WTC11 (cell line): ENCODE data around the gene CHST11.

ENCODE experiments used
- ETV6 ChIP-seq: sonication (generic); formaldehyde crosslinking; IDR thresholded peaks from 2 replicates; pipeline ENCODE4 v1.8.1; 2022; ENCODE audit warnings: mild to moderate bottlenecking, missing genetic modification reagents
- FOXK1 ChIP-seq: sonication (generic); formaldehyde crosslinking; IDR thresholded peaks from 2 replicates; pipeline ENCODE4 v1.8.0; 2022; ENCODE audit warnings: mild to moderate bottlenecking, moderate library complexity, missing genetic modification reagents
- JUN ChIP-seq: sonication (generic); formaldehyde crosslinking; IDR thresholded peaks from 2 replicates; pipeline ENCODE4 v1.8.0; 2023; ENCODE audit warnings: mild to moderate bottlenecking, missing genetic modification reagents
- NFYB ChIP-seq: sonication (generic); formaldehyde crosslinking; conservative IDR thresholded peaks from 2 replicates; pipeline ENCODE4 v1.8.0; 2022; ENCODE audit warnings: low read depth, missing genetic modification reagents
- NR1H2 ChIP-seq: sonication (generic); formaldehyde crosslinking; IDR thresholded peaks from 2 replicates; pipeline ENCODE4 v1.9.0; 2021; ENCODE audit warnings: mild to moderate bottlenecking, moderate library complexity, missing genetic modification reagents
- SMAD3 ChIP-seq: sonication (generic); formaldehyde crosslinking; IDR thresholded peaks from 2 replicates; pipeline ENCODE4 v1.8.0; 2022; ENCODE audit warnings: missing genetic modification reagents, mild to moderate bottlenecking, borderline replicate concordance
- ZNF121 ChIP-seq: sonication (generic); formaldehyde crosslinking; IDR thresholded peaks from 2 replicates; pipeline ENCODE4 v1.8.0; 2023; ENCODE audit warnings: missing genetic modification reagents
- ZNF263 ChIP-seq: sonication (generic); formaldehyde crosslinking; IDR thresholded peaks from 2 replicates; pipeline ENCODE4 v1.8.1; 2022; ENCODE audit warnings: low read depth, mild to moderate bottlenecking, moderate library complexity, missing genetic modification reagents
- TF ChIP-seq, protein P1 (sequence below): sonication (generic); formaldehyde crosslinking; conservative IDR thresholded peaks from 2 replicates; pipeline ENCODE4 v1.8.1; 2022; ENCODE audit warnings: mild to moderate bottlenecking, missing genetic modification reagents
- TF ChIP-seq, protein P2 (sequence below): fragments of 200-600 bp; IDR thresholded peaks from 2 replicates; pipeline ENCODE4 v1.8.0; 2022; ENCODE audit warnings: antibody characterized with exemption
- TF ChIP-seq, protein P3 (sequence below): sonication (generic); formaldehyde crosslinking; IDR thresholded peaks from 2 replicates; pipeline ENCODE4 v1.8.1; 2023; ENCODE audit warnings: mild to moderate bottlenecking, missing genetic modification reagents, moderate library complexity
- TF ChIP-seq, protein P4 (sequence below): sonication (generic); formaldehyde crosslinking; IDR thresholded peaks from 2 replicates; pipeline ENCODE4 v1.8.1; 2023; ENCODE audit warnings: mild to moderate bottlenecking, missing genetic modification reagents
- TF ChIP-seq, protein P5 (sequence below): sonication (generic); formaldehyde crosslinking; IDR thresholded peaks from 2 replicates; pipeline ENCODE4 v1.8.1; 2022; ENCODE audit warnings: mild to moderate bottlenecking, missing genetic modification reagents, moderate library complexity, borderline replicate concordance
- TF ChIP-seq, protein P6 (sequence below): fragments of 250-450 bp; sonication (Bioruptor Pico); IDR thresholded peaks from 2 replicates; pipeline ENCODE4 v1.9.0; 2021; ENCODE audit warnings: mild to moderate bottlenecking

DNA sequence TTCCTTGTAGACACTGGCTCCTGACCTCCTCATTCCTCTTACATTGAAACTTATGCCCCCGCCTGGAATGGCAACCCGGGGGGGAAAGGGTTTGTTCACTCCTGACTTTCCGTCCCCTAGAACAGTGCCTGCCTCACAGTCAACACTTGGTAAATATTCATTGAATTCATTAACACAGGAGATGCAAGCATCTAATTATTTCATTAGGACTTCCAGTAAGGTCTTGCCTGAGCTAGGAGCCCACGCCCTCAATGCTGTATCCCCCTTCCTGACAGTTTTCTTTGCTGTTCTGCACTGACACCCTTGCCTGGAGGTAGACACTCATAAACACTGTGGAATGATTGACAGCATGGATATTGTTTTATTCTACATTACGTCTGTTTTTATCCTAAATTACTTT, 49.3 kb upstream of the CHST11 start:
- TF ChIP-seq NR1H2 (no peak), NFYB (no peak), ETV6 (CRISPR knock-in tag) (no peak), SMAD3 (no peak), JUN (CRISPR knock-in tag) (no peak), ZNF121 (no peak), ZNF263 (CRISPR knock-in tag) (no peak), FOXK1 (no peak)
- TF ChIP-seq, protein P1, sequence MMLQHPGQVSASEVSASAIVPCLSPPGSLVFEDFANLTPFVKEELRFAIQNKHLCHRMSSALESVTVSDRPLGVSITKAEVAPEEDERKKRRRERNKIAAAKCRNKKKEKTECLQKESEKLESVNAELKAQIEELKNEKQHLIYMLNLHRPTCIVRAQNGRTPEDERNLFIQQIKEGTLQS (CRISPR knock-in tag) = no peak
- TF ChIP-seq, protein P2, sequence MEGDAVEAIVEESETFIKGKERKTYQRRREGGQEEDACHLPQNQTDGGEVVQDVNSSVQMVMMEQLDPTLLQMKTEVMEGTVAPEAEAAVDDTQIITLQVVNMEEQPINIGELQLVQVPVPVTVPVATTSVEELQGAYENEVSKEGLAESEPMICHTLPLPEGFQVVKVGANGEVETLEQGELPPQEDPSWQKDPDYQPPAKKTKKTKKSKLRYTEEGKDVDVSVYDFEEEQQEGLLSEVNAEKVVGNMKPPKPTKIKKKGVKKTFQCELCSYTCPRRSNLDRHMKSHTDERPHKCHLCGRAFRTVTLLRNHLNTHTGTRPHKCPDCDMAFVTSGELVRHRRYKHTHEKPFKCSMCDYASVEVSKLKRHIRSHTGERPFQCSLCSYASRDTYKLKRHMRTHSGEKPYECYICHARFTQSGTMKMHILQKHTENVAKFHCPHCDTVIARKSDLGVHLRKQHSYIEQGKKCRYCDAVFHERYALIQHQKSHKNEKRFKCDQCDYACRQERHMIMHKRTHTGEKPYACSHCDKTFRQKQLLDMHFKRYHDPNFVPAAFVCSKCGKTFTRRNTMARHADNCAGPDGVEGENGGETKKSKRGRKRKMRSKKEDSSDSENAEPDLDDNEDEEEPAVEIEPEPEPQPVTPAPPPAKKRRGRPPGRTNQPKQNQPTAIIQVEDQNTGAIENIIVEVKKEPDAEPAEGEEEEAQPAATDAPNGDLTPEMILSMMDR = no peak
- TF ChIP-seq, protein P3, sequence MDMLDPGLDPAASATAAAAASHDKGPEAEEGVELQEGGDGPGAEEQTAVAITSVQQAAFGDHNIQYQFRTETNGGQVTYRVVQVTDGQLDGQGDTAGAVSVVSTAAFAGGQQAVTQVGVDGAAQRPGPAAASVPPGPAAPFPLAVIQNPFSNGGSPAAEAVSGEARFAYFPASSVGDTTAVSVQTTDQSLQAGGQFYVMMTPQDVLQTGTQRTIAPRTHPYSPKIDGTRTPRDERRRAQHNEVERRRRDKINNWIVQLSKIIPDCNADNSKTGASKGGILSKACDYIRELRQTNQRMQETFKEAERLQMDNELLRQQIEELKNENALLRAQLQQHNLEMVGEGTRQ (CRISPR knock-in tag) = no peak
- TF ChIP-seq, protein P4, sequence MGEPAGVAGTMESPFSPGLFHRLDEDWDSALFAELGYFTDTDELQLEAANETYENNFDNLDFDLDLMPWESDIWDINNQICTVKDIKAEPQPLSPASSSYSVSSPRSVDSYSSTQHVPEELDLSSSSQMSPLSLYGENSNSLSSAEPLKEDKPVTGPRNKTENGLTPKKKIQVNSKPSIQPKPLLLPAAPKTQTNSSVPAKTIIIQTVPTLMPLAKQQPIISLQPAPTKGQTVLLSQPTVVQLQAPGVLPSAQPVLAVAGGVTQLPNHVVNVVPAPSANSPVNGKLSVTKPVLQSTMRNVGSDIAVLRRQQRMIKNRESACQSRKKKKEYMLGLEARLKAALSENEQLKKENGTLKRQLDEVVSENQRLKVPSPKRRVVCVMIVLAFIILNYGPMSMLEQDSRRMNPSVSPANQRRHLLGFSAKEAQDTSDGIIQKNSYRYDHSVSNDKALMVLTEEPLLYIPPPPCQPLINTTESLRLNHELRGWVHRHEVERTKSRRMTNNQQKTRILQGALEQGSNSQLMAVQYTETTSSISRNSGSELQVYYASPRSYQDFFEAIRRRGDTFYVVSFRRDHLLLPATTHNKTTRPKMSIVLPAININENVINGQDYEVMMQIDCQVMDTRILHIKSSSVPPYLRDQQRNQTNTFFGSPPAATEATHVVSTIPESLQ (CRISPR knock-in tag) = no peak
- TF ChIP-seq, protein P5, sequence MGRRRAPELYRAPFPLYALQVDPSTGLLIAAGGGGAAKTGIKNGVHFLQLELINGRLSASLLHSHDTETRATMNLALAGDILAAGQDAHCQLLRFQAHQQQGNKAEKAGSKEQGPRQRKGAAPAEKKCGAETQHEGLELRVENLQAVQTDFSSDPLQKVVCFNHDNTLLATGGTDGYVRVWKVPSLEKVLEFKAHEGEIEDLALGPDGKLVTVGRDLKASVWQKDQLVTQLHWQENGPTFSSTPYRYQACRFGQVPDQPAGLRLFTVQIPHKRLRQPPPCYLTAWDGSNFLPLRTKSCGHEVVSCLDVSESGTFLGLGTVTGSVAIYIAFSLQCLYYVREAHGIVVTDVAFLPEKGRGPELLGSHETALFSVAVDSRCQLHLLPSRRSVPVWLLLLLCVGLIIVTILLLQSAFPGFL (CRISPR knock-in tag) = no peak
- TF ChIP-seq, protein P6, sequence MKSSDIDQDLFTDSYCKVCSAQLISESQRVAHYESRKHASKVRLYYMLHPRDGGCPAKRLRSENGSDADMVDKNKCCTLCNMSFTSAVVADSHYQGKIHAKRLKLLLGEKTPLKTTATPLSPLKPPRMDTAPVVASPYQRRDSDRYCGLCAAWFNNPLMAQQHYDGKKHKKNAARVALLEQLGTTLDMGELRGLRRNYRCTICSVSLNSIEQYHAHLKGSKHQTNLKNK = no peak
